ENCODE measurements around the gene MUC6.

Gene MUC6

GRCh38 chr11:1015826-1016545 is 20.5 kb downstream of the MUC6 start:
- TF ChIP-seq CTCF (IDR thresholded peaks at IDR 0.05; ENCODE audit: low read depth, low read length, missing control alignments) = no peak
- H3K4me3 ChIP-seq (ENCODE audit: low read depth, low read length) = no peak overlapping the region
- no peak for DNase-seq (ENCODE audit: low read depth)
- in situ Hi-C loops (cut with HindIII; ENCODE audit: low sequenced_read_pairs) = no loop called here

GRCh38 chr11:1015064-1015463 is 21.5 kb downstream of the MUC6 start:
- no peak for TF ChIP-seq CTCF (IDR thresholded peaks at IDR 0.05; ENCODE audit: low read depth, low read length, missing control alignments)
- H3K4me3 ChIP-seq (ENCODE audit: low read depth, low read length) = no peak overlapping the region
- DNase-seq (ENCODE audit: low read depth) = no peak
- in situ Hi-C loops (cut with HindIII; ENCODE audit: low sequenced_read_pairs) = no loop called here

- H3K4me3 ChIP-seq (ENCODE audit: low read depth, low read length) = no peak overlapping the region
Measured at GRCh38 chr11:1014276-1014675, 22.2 kb downstream of the MUC6 start.

GRCh38 chr11:1013631-1013935 is 22.9 kb downstream of the MUC6 start:
- no peak overlapping the region for H3K4me3 ChIP-seq (ENCODE audit: low read depth, low read length)
- TF ChIP-seq CTCF (IDR thresholded peaks at IDR 0.05; ENCODE audit: low read depth, low read length, missing control alignments) = no peak
- DNase-seq (ENCODE audit: low read depth) = no peak
- in situ Hi-C loops (cut with HindIII; ENCODE audit: low sequenced_read_pairs) = no loop called here

More at GRCh38 chr11:1014276-1014675, 22.2 kb downstream of the MUC6 start:
- TF ChIP-seq CTCF (IDR thresholded peaks at IDR 0.05; ENCODE audit: low read depth, low read length, missing control alignments) = no peak
- in situ Hi-C loops (cut with HindIII; ENCODE audit: low sequenced_read_pairs) = no loop called here
- DNase-seq (ENCODE audit: low read depth) = no peak

- no peak for DNase-seq (ENCODE audit: low read depth)
- no peak for TF ChIP-seq CTCF (IDR thresholded peaks at IDR 0.05; ENCODE audit: low read depth, low read length, missing control alignments)
- no peak overlapping the region for H3K4me3 ChIP-seq (ENCODE audit: low read depth, low read length)
- in situ Hi-C loops (cut with HindIII; ENCODE audit: low sequenced_read_pairs) = no loop called here
Measured at GRCh38 chr11:1012740-1013630, 23.5 kb downstream of the MUC6 start.

- in situ Hi-C loops (cut with HindIII; ENCODE audit: low sequenced_read_pairs) = no loop called here
- DNase-seq (ENCODE audit: low read depth) = no peak
- no peak for TF ChIP-seq CTCF (IDR thresholded peaks at IDR 0.05; ENCODE audit: low read depth, low read length, missing control alignments)
- no peak overlapping the region for H3K4me3 ChIP-seq (ENCODE audit: low read depth, low read length)
Measured at GRCh38 chr11:1012291-1012690, 24.2 kb downstream of the MUC6 start.

Data from astrocyte of the cerebellum (primary cell).